Measurements from ENCODE around the gene TWIST1. TPM values are rescaled to one million over a fixed set of nuclear protein-coding genes. Genes with fewer than 3 reads are reported as not detected.

The TWIST1 gene
- total RNA-seq, 1 donor from 2014 or later, result 5.7 TPM

DNA sequence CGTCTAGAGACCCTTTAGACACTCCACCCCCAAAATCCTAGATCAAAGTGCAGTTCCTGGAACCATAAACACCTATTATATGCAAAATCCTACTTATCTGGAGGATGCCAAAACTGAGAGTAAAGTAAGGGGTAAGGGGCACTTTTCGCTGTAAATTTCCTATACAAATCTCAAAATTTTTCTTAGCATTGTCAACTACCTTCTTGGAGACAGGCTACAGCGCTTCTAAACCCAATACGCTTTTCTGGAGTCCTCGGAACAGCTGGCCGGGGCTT, 10.4 kb downstream of the TWIST1 start:
- Histone ChIP-seq H3K36me3 (ENCODE audit: insufficient read depth, low read length) (no peaks in the 10 kb centered on the region), H3K4me2 (ENCODE audit: low read length) (peak overlapping the region; percentile 93), H3K4me3 (ENCODE audit: insufficient read depth, low read depth, low read length) (peak overlapping the region; percentile 64), H3K9ac (ENCODE audit: low read length) (peak overlapping the region; percentile 79), H3K27me3 (ENCODE audit: insufficient read depth, low read length) (peaks cover 25% of the 10 kb centered on the region), H4K20me1 (ENCODE audit: insufficient read depth, low read length) (no peaks in the 10 kb centered on the region), H3K79me2 (ENCODE audit: insufficient read depth, low read length) (no peaks in the 10 kb centered on the region), H3K4me1 (ENCODE audit: insufficient read depth, low read length) (peaks cover 26% of the 10 kb centered on the region), H3K27ac (ENCODE audit: low read depth, low read length) (no peak overlapping the region), H3K9me3 (ENCODE audit: insufficient read depth, low read depth, low read length) (no peaks in the 10 kb centered on the region), H2AFZ (ENCODE audit: low read depth, low read length) (peak overlapping the region; percentile 84)
- peaks cover 89% of the 10 kb centered on the region for H3K27me3 Mint-ChIP-seq (ENCODE audit: low read depth, unreplicated experiment)
- no peak for TF ChIP-seq CTCF (IDR thresholded peaks at IDR 0.05; ENCODE audit: insufficient read depth, low read depth, low read length)
- no peak for TF ChIP-seq EZH2 (IDR thresholded peaks at IDR 0.05; ENCODE audit: insufficient read depth, low read length)
- peak overlapping the region; percentile 53 for H3K27ac Mint-ChIP-seq (ENCODE audit: unreplicated experiment)
- FAIRE-seq (no peak), DNase-seq (ENCODE audit: low read depth) (no peak)
- peak overlapping the region; percentile 84 for H3K4me3 Mint-ChIP-seq (ENCODE audit: unreplicated experiment)
- no peaks in the 10 kb centered on the region for H3K36me3 Mint-ChIP-seq (ENCODE audit: low read depth, unreplicated experiment)
- peaks cover 9% of the 10 kb centered on the region for H3K9me3 Mint-ChIP-seq (ENCODE audit: unreplicated experiment)
- H3K4me1 Mint-ChIP-seq (ENCODE audit: low read depth, unreplicated experiment), result peaks cover 14% of the 10 kb centered on the region

- H3K27ac Mint-ChIP-seq (ENCODE audit: unreplicated experiment), result no peak overlapping the region
- peaks cover 10% of the 10 kb centered on the region for H3K4me1 Mint-ChIP-seq (ENCODE audit: low read depth, unreplicated experiment)
- peaks cover 25% of the 10 kb centered on the region for H3K27me3 ChIP-seq (ENCODE audit: insufficient read depth, low read length)
- peak overlapping the region; percentile 84 for H2AFZ ChIP-seq (ENCODE audit: low read depth, low read length)
- H3K27me3 Mint-ChIP-seq (ENCODE audit: low read depth, unreplicated experiment), result peaks cover 89% of the 10 kb centered on the region
- peaks cover 6% of the 10 kb centered on the region for H3K9me3 Mint-ChIP-seq (ENCODE audit: unreplicated experiment)
- no peaks in the 10 kb centered on the region for H3K9me3 ChIP-seq (ENCODE audit: insufficient read depth, low read depth, low read length)
- H3K36me3 Mint-ChIP-seq (ENCODE audit: low read depth, unreplicated experiment), result no peaks in the 10 kb centered on the region
- H3K79me2 ChIP-seq (ENCODE audit: insufficient read depth, low read length), result no peaks in the 10 kb centered on the region
- no peaks in the 10 kb centered on the region for H4K20me1 ChIP-seq (ENCODE audit: insufficient read depth, low read length)
- no peaks in the 10 kb centered on the region for H3K36me3 ChIP-seq (ENCODE audit: insufficient read depth, low read length)
- H3K9ac ChIP-seq (ENCODE audit: low read length), result peak overlapping the region; percentile 79
- no peak overlapping the region for H3K27ac ChIP-seq (ENCODE audit: low read depth, low read length)
- peak overlapping the region; percentile 64 for H3K4me3 ChIP-seq (ENCODE audit: insufficient read depth, low read depth, low read length)
- TF ChIP-seq CTCF (IDR thresholded peaks at IDR 0.05; ENCODE audit: insufficient read depth, low read depth, low read length), result no peak
- TF ChIP-seq EZH2 (IDR thresholded peaks at IDR 0.05; ENCODE audit: insufficient read depth, low read length), result peak; percentile 47
- H3K4me3 Mint-ChIP-seq (ENCODE audit: unreplicated experiment), result peak overlapping the region; percentile 68
- peak overlapping the region; percentile 93 for H3K4me2 ChIP-seq (ENCODE audit: low read length)
- no peak for DNase-seq (ENCODE audit: low read depth)
- H3K4me1 ChIP-seq (ENCODE audit: insufficient read depth, low read length), result peaks cover 23% of the 10 kb centered on the region
- no peak for FAIRE-seq
These were observed 11.0 kb downstream of the TWIST1 start for GRCh38 chr7:19106241-19107080.

DNA sequence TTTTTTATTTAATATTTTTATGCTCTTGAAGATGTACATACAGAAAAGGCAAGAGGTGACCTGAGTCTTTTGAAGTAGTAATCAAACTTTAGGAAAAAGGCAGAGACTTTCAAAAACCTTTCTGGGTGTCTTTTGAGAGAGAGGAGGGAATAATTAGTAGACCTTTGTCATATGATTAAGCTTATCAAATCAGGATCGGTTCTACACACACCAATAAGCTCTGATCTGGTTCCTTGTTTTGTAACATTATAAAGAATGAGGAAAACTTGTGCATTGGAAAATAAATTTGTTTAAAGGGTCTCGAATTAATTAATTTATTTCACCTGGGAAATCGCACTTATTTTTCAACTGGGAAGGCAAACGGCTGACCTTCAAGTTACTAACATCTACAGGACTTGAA, 11.9 kb downstream of the TWIST1 start:
- peak overlapping the region; percentile 93 for H3K4me2 ChIP-seq (ENCODE audit: low read length)

More for the DNA sequence above, 11.9 kb downstream of the TWIST1 start:
- Histone ChIP-seq H3K4me3 (ENCODE audit: insufficient read depth, low read depth, low read length) (no peak overlapping the region), H3K36me3 (ENCODE audit: insufficient read depth, low read length) (no peaks in the 10 kb centered on the region), H3K79me2 (ENCODE audit: insufficient read depth, low read length) (no peaks in the 10 kb centered on the region), H3K27ac (ENCODE audit: low read depth, low read length) (no peak overlapping the region), H3K9me3 (ENCODE audit: insufficient read depth, low read depth, low read length) (no peaks in the 10 kb centered on the region), H3K27me3 (ENCODE audit: insufficient read depth, low read length) (peaks cover 25% of the 10 kb centered on the region), H3K9ac (ENCODE audit: low read length) (peak overlapping the region; percentile 79), H4K20me1 (ENCODE audit: insufficient read depth, low read length) (no peaks in the 10 kb centered on the region), H3K4me1 (ENCODE audit: insufficient read depth, low read length) (peaks cover 23% of the 10 kb centered on the region), H2AFZ (ENCODE audit: low read depth, low read length) (no peak overlapping the region)
- TF ChIP-seq CTCF (IDR thresholded peaks at IDR 0.05; ENCODE audit: insufficient read depth, low read depth, low read length) (no peak), EZH2 (IDR thresholded peaks at IDR 0.05; ENCODE audit: insufficient read depth, low read length) (no peak)
- peaks cover 8% of the 10 kb centered on the region for H3K4me1 Mint-ChIP-seq (ENCODE audit: low read depth, unreplicated experiment)
- no peak overlapping the region for H3K4me3 Mint-ChIP-seq (ENCODE audit: unreplicated experiment)
- H3K9me3 Mint-ChIP-seq (ENCODE audit: unreplicated experiment), result peaks cover 6% of the 10 kb centered on the region
- DNase-seq (ENCODE audit: low read depth) (no peak), FAIRE-seq (no peak)
- H3K36me3 Mint-ChIP-seq (ENCODE audit: low read depth, unreplicated experiment), result no peaks in the 10 kb centered on the region
- peaks cover 81% of the 10 kb centered on the region for H3K27me3 Mint-ChIP-seq (ENCODE audit: low read depth, unreplicated experiment)
- H3K27ac Mint-ChIP-seq (ENCODE audit: unreplicated experiment), result no peak overlapping the region

Data from astrocyte (in vitro differentiated cells and primary cell).